Astrocyte of the hippocampus (primary cell): ENCODE data around the gene ANKRD40.
"Not testable (repeated sequence)": the region's sequence is repeated elsewhere in the genome, so short reads cannot be mapped to it uniquely, and the experiment has no call there.

Experiments
- DNase-seq: peaks from one replicate; pipeline ENCODE4 v3.0.0; 2011; ENCODE audit warnings: low read depth, low spot score

Gene ANKRD40

DNA sequence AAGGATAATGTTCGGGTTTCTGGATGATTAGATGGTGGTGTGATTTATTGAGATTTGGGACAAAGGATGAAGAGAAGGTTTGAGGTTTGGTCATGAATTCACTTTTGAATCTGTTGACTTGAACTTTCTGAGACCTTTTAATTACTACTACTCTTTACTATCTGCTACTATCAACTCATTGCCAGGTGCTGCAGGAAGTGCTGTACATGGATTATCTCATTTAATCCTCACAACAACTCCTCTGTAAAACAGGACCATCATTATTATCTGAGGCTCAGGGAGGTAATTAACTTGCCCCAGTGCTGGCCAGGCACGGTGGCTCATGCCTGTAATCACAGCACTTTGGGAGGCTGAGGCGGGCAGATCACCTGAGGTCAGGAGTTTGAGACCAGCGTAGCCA is 2.9 kb upstream of the ANKRD40 start:
- DNase-seq, result no peak

GRCh38 chr17:50710025-50710424 is 2.3 kb upstream of the ANKRD40 start:
- no peak for DNase-seq

GRCh38 chr17:50709053-50709452 is 1.3 kb upstream of the ANKRD40 start:
- DNase-seq, result not testable (repeated sequence)

GRCh38 chr17:50708050-50709000 is 611 bp upstream of the ANKRD40 start:
- DNase-seq, result no peak

- no peak for DNase-seq
These were observed 4.6 kb downstream of the ANKRD40 start for GRCh38 chr17:50703162-50703561.

DNA sequence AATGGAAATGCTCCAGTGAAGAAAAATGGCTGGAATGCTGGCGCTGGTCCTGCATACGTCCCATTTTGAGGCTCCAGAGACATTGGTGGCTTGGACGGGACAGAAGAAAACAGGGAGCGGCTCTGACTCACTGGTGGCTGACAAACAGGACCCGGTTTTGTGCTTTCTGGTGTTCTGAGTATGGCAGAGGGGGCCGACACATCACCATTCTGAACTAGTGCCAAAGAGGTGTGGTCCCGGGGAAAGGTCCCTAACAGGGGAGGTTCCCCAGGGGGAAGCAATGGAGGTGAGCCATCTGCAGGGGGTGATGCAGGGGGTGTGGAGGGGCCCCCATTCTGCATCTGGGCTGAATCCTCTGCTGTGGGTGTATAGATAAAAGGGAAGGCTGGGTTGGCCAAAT is 8.3 kb downstream of the ANKRD40 start:
- DNase-seq, result peak; percentile 86

- DNase-seq, result no peak
These were observed 9.9 kb downstream of the ANKRD40 start for GRCh38 chr17:50697663-50698272.

- DNase-seq, result no peak
These were observed 10.7 kb downstream of the ANKRD40 start for GRCh38 chr17:50697062-50697461.

GRCh38 chr17:50696365-50696879 is 11.3 kb downstream of the ANKRD40 start:
- no peak for DNase-seq

DNA sequence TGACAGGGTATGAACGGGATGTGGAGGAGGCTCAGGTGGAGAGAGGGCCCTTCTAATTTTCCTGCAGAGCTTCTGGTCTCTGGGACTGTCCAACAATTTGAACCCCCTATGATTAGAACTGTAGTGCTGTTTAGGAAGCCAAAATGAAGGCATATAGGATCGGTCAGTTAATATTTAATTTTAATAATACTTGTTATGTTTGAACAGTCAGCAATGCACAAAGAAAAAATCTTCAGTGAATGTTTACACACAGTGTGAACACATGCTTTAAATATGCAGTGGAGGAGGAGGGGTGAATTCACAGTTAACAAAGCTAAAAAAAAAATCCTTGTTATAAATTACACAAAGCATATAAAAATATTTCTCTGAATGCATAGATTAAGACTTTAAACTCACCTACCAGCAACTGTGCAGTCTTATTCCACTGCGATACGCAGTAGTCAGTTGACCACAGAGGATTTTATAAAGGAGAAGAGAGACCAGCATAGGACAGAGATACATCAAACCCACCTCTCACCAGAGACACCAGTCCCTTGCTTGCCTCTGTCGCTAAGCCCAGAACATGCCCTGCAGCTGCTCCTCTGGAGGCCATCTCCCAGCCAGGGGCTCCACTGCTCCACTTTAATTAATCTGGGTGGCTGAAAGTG is 14.6 kb downstream of the ANKRD40 start:
- DNase-seq, result peak; percentile 23

DNA sequence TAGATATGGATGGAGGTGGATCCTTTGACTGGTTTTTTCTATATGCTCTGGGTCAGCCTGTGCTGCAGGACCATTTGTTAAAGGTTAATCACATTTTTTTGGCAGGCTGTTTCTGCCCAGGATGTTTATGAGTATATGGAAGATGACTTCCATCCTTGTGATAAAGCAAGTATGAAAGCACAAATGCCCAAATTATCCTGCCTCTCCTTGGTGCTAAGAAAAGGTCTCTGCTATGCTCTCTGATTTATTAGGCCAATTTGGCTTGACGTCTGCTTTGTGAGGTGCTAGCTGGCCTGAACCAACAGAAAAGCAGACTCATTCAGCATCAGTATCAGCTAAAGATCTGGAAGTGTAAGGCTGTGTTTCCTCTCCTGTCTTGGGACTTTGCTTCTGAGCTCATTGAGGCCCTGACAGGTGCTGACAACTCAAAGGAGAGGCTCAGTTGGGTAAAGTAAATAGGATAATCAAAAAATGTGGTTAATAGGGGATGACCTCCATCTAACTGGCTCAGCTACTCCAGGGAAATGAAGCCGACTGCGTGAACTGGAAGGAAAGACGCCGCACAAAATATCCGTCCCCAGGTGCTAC is 15.2 kb downstream of the ANKRD40 start:
- no peak for DNase-seq

DNA sequence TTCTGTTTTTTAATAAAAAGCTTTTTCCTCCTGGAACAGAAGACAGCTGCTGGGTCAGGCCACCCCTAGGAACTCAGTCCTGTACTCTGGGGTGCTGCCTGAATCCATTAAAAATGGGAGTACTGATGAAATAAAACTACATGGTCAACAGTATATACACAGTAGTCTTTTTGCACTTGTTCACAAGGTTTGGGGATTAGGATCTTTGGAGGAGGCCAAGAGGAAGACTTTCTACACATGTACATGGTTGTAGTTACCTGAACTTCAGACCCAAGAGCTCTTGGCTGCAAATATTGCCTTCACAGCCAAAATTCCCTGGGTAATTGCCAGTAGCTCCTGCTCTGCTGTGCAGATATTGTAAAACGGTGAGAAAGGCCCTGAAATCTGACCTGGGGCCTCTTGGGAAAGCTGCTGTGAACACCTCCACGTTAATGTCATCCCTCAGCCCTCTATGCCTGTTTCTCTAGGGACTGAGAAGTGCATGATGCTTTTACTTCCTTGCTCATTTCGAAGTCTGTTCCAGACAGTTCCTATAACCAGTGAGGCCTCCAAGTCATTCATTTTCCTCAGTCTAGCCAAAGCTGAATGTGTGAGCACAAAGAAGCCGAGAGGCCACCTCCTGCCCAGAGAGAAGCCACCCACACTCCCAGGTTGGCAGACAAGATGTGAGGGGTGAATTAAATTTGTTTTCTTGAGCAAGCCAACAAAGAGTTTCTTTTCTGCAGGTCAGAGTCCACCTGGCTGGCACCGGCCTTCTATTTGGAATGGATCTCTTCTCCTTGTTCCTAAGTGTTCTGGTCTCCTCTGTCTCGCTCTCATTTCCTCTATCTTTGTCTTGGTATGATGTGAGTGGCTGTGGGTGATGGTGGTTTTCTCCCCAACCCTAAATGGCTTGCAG is 15.9 kb downstream of the ANKRD40 start:
- peak; percentile 64 for DNase-seq

- DNase-seq, result no peak
These were observed 16.7 kb downstream of the ANKRD40 start for GRCh38 chr17:50690887-50691549.

DNA sequence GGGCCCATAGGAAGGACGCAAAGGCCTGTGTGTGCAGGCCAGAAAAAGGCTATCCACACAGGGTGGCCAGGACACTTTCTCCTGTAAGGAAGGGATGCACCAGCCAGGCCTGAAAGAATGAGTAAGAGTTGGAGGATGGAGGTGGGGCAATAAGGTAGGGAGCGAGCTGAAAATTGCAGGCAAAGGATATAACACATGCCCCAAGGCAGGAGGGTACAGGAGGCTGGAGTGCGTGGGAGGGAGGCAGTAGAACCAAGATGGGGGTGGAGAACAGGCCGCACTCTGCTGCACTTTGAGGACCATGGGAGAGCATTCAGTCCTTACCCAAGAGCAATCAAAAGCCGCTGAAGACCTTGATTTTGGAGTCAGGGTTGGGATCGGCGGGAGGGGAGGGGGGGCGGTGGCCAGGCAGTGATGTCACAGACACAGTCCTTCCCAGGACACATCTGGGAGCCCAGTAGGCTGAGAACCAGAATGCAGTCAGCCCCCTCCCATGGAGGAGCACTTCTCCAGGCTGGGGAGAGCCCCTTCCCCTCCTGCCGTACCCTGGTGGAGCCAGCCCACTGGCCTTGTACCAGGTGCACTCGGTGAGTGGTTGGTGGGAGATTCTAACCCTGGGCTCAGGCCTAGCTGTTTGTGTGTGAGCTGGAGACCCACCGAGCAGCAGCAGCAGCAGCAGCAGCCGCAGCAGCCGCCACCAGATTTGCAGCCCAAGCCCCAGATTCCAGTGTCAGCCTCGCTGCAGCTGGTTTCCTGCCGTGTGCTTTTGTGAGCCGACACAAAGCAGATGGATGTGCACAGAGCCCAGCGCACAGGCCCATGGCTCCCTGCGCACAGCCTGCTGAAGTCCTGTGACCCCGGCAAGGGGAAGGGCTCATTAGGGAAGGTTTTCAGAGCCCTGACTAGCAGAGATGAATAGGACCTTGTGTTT is 17.5 kb downstream of the ANKRD40 start:
- peak; percentile 59 for DNase-seq

- peak; percentile 59 for DNase-seq
These were observed 18.5 kb downstream of the ANKRD40 start for GRCh38 chr17:50689251-50689650.

- DNase-seq, result no peak
These were observed 19.5 kb downstream of the ANKRD40 start for GRCh38 chr17:50688245-50688644.

DNA sequence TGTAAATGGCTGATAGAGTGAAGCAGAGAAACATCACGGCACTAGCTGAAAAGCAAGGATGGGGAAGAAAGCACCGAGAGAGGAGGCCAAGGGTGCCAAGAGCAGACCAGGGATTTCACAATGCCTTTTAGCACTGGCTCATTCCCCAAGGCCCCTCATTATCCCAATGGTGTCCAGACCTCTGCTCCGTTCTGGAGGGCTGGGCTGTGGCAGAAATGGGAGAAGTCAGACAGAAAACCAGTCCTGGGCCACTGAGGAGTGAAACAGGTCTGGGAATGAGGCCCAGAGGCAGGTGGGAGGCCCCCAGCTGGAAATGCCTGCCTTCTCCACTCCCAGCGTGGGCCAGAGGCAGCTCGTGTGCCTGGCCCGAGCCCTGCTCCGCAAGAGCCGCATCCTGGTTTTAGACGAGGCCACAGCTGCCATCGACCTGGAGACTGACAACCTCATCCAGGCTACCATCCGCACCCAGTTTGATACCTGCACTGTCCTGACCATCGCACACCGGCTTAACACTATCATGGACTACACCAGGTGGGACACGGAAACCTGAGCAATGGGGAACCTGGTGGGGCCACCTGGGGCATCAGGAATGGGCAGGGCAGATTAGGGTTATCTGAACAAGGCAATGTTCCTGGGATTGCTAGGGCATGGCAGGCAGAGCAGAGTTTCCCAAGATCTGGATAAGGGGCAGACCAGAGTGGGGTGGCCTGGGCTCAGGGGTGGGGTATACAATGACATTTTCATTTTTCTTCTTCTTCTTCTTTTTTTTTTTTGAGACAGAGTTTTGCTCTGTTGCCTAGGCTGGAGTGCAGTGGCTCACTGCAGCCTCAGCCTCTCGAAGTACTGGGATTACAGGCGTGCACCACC is 20.3 kb downstream of the ANKRD40 start:
- DNase-seq, result peak; percentile 67
